Activated CD8-positive, alpha-beta memory T cell treated with anti-CD3 and anti-CD28 coated beads for 4 hours (primary cell): Measurements from ENCODE around the gene DDR2.
"Not testable (repeated sequence)": the region's sequence is repeated elsewhere in the genome, so short reads cannot be mapped to it uniquely, and the experiment has no call there.

Experiments
- DNase-seq, 2 donors: peaks; one replicate each; pipeline ENCODE4 v3.0.0-alpha.2; 2020; ENCODE audit warnings: low read depth in 2 of 2

Gene DDR2

DNA sequence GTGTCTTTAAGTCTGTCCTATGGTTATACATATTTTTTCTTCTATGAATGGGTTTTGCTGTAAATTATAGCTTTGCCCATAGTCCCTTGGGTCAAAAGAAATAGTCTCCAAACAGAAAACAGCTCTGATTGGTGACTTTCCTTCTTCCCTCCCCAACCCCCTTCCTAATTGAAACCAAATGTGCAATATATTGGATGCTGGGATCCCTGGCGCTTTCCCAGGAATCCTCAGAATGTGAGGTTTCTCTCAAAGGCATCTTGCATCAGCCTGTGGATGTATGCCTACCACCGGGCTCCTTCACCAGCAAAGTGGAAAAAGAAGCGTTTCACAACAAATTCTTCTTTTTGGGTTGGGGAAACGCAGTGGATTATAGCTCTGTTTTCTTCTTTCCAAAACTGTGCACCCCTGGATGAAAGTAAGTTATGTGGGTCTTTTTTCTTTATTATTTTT, at the start of gene DDR2:
Gene DDR2, plus strand, starts transcription at position 248 of the 450 bp plus-strand sequence. CDS start 86,600 bp downstream, outside the sequence.
- no peak for DNase-seq

DNA sequence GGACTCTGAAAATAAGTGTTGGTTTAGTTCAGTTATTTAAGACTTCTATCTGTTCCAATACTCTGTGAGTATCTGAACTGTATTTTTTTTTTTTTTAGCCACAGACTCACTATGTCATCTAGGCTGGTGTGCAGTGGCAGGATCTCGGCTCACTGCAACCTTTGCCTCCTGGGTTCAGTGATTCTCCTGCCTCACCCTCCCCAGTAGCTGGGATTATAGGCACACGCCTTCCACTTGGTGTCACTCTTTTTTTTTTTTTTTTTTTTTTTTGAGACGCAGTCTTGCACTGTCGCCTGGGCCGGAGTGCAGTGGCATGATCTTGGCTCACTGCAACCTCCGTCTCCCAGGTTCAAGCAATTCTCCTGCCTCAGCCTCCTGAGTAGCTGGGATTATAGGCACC, 49.4 kb upstream of the DDR2 start:
- not testable (repeated sequence) for DNase-seq

DNA sequence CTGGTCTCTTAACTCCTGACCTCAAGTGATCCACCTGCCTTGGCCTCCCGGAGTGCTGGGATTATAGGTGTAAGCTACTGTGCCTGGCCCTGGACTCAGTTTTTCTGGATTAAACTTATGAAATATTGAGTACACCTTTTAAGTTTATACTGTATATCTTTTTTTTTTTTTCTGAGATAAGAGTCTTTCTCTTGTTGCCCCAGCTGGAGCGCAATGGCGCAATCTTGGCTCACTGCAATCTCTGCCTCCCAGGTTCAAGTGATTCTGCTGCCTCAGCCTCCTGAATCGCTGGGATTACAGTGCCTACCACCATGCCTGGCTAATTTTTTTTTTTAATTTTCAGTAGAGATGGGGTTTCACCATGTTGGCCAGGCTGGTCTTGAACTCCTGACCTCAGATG, 47.2 kb upstream of the DDR2 start:
- not testable (repeated sequence) for DNase-seq

DNA sequence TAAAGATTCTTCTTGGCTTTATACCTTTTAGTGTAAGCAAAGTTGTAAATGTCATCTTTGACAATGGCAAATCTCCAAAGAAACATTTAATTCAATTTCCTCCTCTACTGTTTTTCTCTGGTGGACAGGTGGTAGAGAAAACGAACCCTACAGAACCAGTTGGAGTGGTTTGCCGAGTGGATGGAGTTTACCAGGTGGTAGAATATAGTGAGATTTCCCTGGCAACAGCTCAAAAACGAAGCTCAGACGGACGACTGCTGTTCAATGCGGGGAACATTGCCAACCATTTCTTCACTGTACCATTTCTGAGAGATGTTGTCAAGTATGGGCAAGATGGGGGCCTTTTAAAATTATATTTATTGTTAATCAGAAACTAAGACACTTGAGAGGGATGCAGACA, 44.9 kb upstream of the DDR2 start:
- no peak for DNase-seq

DNA sequence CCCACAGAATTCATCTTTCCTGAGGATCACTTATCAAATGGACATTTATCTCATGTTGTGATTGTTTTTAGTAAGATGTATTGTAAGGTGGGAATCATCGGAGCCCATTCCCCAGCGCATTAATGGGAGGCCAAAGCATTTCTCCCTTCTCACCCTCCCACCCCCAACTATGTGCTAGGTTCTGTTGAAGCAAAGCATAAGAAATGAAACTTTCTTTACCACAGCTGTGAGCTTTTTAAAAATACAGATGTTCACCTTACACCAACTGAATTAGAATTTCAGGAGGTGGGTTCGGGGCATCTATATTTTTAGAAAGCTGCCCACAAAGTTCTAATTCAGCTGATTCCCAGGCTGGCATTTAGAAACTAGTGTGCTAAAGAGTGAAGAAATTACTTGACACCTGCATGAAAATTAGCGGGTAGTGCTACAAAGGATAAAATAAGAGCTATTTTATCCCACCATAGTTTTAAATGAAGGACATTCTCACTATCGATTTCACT, 44.5 kb upstream of the DDR2 start:
- no peak for DNase-seq

DNA sequence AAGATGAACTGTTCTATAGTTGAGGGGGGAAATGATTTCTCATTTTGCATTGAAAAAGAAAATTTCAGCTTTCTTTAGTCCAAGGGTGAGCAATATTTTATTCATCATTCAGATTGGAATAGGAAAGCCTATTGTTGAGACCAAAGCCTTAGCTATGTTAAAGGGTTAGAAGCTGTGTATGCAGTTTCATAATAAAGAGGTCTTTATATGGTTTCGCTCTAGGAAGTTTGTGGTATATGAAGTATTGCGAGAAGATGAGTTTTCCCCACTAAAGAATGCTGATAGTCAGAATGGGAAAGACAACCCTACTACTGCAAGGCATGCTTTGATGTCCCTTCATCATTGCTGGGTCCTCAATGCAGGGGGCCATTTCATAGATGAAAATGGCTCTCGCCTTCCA, 42.2 kb upstream of the DDR2 start:
- no peak for DNase-seq

DNA sequence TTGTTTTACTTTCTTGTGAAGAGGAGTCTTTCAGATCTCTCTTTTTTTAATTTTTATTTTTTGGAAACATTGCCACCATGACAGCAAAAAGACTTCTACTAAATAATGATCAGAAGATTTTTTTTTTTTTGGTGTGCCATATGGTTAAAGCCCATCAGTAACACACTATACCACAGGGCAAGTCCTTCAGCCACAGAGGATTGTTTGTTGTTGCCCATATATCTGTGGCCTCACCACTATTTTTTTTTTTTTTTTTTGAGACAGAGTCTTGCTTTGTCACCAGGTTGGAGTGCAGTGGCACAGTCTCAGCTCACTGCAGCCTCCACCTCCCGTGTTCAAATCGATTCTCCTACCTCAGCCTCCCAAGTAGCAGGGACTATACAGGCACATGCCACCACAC, 41.6 kb upstream of the DDR2 start:
- DNase-seq = no peak

DNA sequence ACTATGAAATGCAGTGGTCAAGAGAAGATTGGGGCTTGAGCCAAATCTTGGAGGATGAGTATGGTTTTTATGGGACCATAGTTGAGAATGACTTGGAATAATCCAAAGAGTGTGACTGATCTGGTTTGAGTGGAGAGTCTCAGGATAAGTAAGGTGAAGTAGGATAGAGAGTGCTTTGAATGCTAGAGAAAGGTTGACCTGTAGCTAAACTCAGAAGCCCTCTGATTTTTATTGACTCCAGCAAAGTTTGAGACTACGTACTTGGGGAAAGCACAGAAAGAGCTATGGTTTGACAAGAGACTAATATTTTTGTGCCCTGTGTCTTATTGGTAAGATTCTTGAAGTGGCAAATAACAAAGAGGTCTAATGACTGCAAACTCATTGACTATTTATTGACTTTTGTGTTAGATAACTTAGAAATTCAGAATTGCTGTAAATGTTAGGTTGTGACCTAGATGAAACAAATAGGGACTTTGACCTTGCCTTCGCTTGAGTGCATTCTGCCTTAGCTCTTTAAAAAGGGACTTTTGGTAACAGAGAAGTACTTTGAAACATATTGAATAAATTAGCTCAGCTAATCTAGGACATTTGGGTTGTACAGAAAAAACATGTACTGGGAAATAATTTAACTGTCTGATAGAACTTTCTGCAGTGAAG, 35.6 kb upstream of the DDR2 start:
- no peak for DNase-seq

DNA sequence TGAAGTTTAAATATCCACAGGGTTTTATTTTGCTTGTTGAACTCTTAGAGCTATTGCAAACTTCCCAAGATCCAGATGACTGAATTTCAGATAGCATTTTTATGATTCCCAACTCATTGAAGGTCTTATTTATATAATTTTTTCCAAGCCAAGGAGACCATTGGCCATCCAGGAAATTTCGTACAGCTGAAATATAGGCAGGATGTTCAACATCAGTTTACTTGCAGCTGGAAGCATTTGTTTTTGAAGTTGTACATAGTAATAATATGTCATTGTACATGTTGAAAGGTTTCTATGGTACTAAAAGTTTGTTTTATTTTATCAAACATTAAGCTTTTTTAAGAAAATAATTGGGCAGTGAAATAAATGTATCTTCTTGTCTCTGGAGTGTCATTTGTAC, 32.8 kb upstream of the DDR2 start:
- DNase-seq = no peak

DNA sequence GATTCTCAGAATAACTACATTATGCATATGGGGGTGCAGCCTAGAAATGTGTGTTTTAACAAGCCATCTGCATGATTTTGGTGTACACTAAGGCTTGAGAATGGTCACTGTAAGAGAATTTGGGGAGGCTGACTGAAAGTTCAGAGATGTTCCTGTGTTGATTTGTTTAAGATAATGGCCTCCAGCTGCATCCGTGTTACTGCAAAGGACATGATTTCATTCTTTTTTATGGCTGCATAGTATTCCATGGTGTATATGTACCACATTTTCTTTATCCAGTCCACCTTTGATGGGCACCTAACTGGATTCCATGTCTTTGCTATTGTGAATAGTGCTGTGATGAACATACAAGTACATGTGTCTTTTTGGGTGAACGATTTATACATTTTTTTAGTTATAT, 29.1 kb upstream of the DDR2 start:
- not testable (repeated sequence) for DNase-seq

DNA sequence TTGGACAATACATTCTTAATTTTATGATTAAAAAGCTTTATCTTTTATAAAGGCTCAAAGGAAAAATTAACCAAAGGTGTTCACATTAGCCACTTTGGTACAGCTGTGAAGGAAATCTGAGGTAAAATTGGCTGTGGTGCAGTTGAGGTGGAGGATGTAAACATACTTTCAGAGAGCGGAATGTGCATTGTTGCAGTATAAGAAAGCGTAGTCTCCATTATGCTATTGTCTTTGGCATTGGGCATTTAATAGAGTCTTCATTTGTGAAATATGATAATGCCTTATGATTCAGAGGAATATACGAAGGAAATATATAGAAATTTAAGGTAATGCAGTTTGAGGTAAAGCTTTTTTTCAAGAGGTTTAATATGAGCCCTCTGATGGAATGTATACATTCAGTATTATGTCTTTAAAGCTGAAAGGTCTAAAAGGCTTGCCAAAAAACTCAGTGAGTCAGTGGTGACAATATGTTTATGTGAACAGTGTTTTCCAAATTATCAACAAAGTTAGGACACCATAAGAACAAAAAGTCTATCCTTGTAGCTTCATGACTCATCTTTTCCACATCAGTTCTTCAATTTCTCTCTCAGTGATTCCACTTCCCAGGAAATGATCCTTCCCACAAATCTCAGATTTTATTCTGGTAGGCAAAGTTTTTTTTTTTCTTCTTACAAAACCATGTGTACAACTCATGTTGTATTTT, 26.9 kb upstream of the DDR2 start:
- no peak for DNase-seq

DNA sequence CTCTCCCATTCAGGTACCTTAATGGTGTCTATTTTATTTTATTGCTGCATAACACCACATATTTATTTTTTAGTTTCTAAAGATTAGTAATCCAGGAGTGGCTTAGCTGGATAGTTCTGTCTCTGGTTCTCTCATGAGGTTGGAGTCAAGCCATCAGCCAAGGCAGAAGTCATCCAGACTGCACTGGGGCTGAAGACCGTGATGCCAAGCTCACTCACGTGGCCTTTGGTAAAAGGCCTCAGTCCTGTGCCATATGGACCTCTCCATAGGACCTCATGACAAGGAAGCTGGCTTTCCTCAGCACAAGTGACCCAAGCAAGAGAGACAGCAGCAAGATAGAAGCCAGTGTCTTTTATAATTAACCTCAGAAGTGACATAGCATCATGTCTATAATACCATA, 23.0 kb upstream of the DDR2 start:
- no peak for DNase-seq

DNA sequence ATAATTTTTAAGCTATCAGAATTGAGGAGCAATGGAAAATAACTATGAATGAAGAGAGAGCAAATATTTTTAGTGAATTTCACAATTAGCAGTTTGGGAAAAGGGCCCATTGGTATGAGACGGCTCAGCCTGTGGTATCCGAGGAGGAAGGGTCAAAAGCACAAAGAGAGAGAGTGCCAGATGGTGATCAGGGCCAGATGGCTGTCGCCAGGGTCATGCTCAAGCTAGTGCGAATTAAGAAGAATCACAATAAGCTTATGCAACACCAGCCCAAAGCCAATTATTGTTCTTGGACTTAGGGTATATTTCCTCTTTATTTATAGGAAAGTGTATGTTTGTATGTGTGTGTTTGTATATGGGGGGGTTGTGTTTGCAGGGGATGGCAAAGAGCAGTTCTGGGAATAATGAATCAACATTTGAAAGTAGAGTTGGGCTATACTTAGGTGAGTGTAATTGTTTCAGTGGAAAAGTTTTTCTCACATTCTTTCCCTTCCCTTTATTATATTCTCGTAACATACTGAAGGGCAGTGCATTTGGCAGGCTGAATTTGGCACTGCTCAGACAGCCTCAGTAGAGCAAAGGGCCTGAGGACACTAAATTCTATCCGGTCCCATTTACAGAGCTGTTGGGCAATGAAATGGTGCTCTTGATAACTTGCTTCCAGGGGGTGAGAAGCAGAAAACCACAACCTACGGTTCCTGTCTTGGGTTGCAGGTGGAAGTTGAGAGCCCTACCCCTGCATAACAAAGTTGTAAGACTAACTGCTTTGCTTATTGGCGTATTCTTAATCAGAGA, 19.5 kb upstream of the DDR2 start:
- DNase-seq = no peak

DNA sequence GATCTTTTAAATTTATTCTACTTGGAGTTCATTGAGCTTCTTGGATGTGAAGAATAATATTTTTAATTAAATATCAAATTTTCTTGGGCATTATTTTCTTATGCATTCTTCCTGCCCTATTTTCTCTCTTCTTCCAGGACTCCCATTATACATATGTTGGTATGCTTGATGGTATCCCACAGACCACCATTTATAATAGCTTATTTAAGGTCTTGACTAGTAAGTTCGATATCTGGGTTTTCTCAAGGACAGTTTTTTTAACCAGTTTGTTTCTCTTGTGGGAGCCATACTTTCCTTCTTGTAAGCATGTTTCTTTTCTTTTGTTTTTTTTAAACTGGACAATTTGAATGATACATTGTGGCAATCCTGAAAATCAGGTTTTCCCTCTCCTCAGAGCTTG, 15.4 kb upstream of the DDR2 start:
- no peak for DNase-seq

DNA sequence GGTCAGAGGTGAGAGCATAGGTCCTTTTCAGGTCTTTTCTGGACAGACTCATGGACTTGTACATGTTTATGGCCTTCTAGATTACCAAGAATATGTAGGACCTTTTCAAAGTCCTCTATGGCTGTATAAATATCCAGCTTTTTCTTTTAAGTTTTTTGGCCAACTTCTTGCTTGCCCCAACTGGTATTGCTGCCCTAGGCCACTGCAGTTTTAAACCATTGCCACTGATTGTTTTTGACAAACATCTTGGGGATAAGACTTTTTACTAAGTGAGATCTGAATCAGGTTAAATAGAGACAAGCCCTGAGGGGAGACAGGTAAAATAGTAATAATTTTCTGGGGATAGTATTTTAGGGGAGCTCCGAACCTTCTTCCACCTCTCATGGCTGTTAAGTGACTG, 14.8 kb upstream of the DDR2 start:
- no peak for DNase-seq

DNA sequence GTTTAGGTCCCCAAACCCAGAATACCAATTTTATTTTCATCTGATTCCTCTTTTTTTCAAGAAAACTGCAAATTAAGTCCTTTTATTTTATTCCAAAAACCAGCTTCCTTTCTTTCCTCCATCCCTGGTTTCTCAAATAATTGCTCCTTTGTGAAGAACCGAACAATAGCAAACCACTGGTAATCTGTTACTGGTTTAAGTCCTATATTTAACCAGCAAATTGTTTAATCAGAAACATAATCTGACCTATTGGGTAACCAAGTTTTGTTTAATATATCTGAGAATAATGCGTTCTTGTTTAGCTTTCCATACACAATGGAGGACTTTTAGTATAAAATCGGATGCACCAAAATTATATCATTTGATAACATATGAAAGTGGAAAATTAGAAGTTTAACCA, 13.2 kb upstream of the DDR2 start:
- DNase-seq = no peak

DNA sequence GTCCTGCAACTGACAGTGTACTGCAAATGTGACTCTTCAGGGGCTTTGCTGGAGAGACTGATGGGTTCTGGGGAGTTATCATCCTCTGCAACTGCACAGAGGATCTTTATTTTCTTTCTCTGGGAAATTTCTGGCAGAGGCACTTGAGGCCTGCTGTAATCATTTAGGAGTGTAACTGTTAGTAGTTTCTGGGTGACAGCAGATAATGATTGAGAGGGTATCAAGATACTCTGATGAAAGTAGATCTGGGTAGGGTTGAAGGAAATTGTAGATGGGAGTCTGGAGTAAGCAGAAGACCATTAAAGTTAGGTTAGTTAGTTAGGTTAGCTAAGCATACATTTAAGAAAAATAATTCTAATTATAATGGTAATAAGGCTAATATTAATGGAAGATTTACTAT, 11.0 kb upstream of the DDR2 start:
- DNase-seq = no peak

DNA sequence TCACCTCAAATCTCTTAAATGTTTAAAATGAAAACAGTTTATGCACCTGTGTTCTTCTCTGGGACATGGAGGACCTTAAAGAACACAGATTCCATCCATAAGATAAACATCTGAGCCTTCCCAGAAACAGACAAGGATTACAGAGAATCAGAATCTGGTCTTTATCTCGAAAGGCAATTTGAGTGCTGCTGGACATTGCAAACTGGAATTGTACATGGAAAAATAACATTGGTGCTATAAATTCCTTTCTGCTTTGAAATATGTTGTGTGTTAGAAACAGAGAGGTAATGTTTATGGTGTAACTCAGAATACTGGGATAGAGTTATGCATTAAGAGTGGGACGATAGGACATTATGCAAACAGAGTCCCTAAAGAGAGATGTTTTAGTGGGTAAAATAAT, 6.6 kb upstream of the DDR2 start:
- DNase-seq = no peak

DNA sequence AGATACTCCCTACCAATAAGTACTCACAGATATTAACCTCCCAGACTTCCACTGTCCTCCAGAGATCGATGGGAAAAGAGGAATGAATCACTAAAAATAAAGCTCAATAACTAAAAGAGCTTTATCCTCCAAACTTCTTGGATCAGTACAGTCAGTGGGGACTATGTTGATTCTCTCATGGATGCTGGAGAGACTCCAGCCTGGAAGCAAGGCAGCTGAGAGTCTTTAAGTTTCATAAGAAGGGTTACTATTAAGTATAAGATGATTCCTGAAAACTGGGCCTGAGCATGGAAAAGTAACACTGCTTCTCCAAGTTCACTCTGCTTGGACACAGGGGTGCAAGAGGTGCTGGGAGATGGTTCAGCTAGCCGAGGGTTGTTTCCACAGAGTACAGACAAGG, 6.2 kb upstream of the DDR2 start:
- no peak for DNase-seq

DNA sequence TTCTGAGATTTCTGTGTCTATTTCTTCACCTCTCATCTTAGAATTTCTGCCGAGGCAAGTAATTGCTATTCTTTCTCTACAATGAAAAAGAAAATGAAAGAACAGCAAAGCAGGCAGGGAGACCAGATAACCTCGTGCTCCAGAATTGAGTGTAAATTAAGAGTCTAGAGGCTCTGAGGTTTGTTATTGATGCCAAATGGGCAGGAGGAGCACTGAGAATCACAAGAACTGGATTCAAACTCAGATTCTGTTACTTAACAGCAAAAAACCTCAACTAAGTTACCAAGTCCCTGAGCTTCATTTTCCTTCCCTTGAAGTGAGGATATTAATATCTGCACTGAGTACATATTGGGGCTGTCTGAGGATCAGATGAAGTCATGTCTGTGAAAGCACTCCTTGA, 5.5 kb upstream of the DDR2 start:
- DNase-seq = no peak

DNA sequence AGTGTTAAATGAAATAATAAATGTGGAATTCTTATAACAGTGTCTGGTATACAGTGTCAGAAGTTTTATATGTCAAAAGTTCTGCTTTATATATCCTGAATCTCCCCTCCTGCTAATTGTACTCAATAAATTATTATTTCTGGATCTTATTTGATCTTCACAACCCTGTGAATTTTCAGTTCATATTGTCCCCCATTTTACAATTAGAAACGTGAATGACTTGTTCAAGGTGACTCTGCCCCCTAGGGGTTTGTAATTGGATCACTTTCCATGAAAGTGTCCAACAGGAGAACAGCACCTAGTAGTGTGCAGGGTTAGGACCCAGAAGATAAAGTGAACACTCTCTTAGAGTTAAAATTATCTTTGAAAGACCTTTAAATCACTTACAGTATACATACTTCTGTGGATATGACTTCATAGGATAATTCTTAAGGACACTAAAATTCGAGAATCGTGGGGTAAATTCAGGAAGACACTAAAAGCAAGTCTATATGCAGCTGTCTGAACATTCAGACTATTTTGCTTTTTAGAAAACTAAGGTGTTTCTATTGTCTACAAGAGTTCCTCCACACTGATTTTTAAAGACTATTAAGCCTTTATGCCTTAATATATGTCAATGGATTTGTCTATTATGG, 4.5 kb upstream of the DDR2 start:
- no peak for DNase-seq

DNA sequence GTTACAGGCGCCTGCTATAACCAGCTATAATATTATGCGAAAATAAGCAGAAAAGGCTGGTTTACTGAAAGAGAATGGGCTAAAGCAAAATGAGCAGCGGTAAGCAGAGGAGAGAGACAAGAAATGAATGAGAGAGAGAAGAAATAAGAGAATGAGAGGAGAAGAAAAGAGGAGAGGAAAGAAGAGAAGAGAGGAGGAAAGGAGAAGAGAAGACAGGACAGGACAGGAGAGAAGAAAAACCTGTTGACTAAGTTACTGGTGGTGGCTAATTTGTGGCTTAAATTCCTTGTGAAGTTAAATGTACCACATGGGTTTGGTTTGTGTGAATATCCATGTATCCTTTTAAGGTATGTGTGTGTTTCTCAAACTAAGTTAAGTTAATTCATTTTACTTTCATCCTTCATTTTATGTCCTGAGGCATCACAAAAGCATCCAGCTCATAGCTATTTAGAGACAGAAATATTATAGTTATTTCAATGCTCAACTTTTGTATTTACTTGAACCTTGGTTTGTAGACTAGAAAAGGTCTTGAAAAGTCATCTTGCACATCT, 3.1 kb upstream of the DDR2 start:
- DNase-seq = no peak
